ENCODE measurements around the gene ING4.

ING4 gene

GRCh38 chr12:6605421-6606330 lies 57.2 kb downstream of the ING4 start:
- DNase-seq = peak; percentile 48

- no peak for DNase-seq
Observed at GRCh38 chr12:6604259-6605029, 58.5 kb downstream of the ING4 start.

DNA sequence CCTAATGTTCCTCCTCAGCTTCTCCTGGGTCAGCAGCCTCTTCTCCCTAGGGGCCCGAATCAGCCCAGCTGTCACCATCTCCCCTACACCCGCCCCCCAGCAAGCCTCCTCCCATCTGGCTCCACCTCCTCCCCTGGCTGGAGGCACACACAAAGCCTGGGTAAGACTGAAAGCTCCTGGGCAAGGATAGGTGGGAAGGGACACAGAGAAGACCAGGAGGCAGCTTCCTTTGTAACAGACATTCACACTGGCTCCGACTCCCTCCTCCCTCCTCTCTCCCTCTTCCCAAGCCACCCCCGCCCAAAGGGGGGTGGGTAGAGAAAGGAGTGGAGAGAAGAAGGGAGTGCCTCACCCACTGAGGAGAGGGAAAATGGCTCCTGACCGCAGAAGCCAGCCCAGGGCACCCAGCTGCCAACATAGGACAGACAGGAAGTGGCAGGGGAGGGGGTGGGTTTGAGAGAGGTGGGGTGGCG lies 59.8 kb downstream of the ING4 start:
- DNase-seq = peak; percentile 31

DNA sequence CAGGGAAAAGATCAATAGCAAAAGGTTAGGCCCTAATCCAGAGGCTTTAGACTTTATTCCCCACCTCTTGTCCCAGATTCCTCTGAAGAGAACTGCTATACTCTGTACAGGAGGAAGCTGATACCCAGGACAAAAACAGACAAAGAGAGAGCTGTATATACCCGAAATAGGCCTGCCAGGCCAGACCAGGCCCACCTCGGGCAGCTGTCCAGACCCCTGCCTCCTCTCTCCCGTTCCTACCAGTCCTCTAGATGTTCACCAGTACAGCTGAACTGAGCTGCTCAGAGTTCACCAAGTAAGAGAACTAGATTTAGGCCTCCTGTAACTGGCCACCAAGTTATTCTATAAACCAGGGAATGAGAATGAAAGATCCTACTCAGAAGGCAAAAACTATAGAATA lies 60.4 kb downstream of the ING4 start:
- DNase-seq = no peak
